T-cell (primary cell): ENCODE data around the gene EML4. TPM values are rescaled to one million over a fixed set of nuclear protein-coding genes. Genes with fewer than 3 reads are reported as not detected.

Experiments used
- ATAC-seq, 4 experiments: fragments of 200-7000 bp in 3 of 4; fragments of 150-1000 bp in 1 of 4; cut with Tn5 transposase; replicated peaks in 1 of 4; 1 replicate in 3 of 4; 2 replicates in 1 of 4; pipeline ENCODE4 v1.10.0; 2021; ENCODE audit warnings: moderate library complexity in 3 of 4, mild to moderate bottlenecking in 2 of 4, moderate number of reproducible peaks in 1 of 4
- CTCF ChIA-PET, 2 donors: fragments of 300-600 bp; sonication (Branson Sonifier 250); formaldehyde crosslinking; loops; one replicate each; lab custom pipeline; 2022; ENCODE audit warnings: antibody characterized with exemption in 2 of 2; lab: Charles Lee
- POLR2A ChIA-PET, 2 donors: fragments of 300-600 bp; sonication (Branson Sonifier 250); formaldehyde crosslinking; loops; one replicate each; lab custom pipeline; 2022; ENCODE audit warnings: antibody characterized with exemption in 2 of 2; lab: Charles Lee
- DNase-seq, 35 experiments: peaks; one replicate each; pipeline versions ENCODE4 v3.0.0 to v3.0.0-alpha.2; 2013 to 2023
- H3K27ac ChIP-seq: one replicate; pipeline ENCODE4 v1.5.1; 2013; ENCODE audit warnings: low read length
- H3K27me3 ChIP-seq, 2 experiments: replicated peaks in 1 of 2; 1 replicate in 1 of 2; 2 replicates in 1 of 2; pipeline versions ENCODE4 v1.6.1 to v1.7.0; 2013; ENCODE audit warnings: low read length in 1 of 2, mixed read lengths in 1 of 2; ENCODE audit not compliant: control insufficient read depth in 2 of 2, insufficient read depth in 2 of 2; ENCODE audit errors: extremely low read depth in 1 of 2
- H3K36me3 ChIP-seq, 2 donors: 1 replicate in 1 of 2; 2 replicates in 1 of 2; pipeline versions ENCODE4 v1.6.1 to v1.7.0; 2013; ENCODE audit warnings: low read length in 1 of 2; ENCODE audit not compliant: control insufficient read depth in 2 of 2, insufficient read depth in 1 of 2; ENCODE audit errors: extremely low read depth in 1 of 2
- H3K4me1 ChIP-seq, 2 experiments: 1 replicate in 1 of 2; 2 replicates in 1 of 2; pipeline versions ENCODE4 v1.6.1 to v1.7.0; 2013; ENCODE audit warnings: low read length in 2 of 2, mixed read lengths in 1 of 2; ENCODE audit not compliant: insufficient read depth in 2 of 2, control insufficient read depth in 1 of 2; ENCODE audit errors: extremely low read depth in 1 of 2
- H3K4me3 ChIP-seq, 2 donors: 1 replicate in 1 of 2; 2 replicates in 1 of 2; pipeline versions ENCODE4 v1.5.1 to v1.7.0; 2013; ENCODE audit warnings: mild to moderate bottlenecking in 2 of 2, low read length in 1 of 2, moderate library complexity in 1 of 2; ENCODE audit not compliant: control insufficient read depth in 1 of 2; ENCODE audit errors: extremely low read depth in 1 of 2
- H3K9me3 ChIP-seq: 2 replicates; pipeline ENCODE4 v1.7.0; 2013
- H3K27ac Mint-ChIP-seq, 2 donors: one replicate each; pipeline ENCODE4 v1.8.0; 2020 to 2021; ENCODE audit warnings: mild to moderate bottlenecking in 2 of 2, mixed read lengths in 2 of 2
- H3K27me3 Mint-ChIP-seq, 2 donors: one replicate each; pipeline ENCODE4 v1.8.0; 2021 to 2022; ENCODE audit warnings: mixed read lengths in 2 of 2
- H3K36me3 Mint-ChIP-seq: one replicate; pipeline ENCODE4 v1.8.0; 2021; ENCODE audit warnings: mixed read lengths
- H3K4me1 Mint-ChIP-seq, 3 donors: one replicate each; pipeline ENCODE4 v1.8.0; 2020 to 2022; ENCODE audit warnings: mixed read lengths in 3 of 3, mild to moderate bottlenecking in 1 of 3
- H3K4me3 Mint-ChIP-seq, 3 donors: one replicate each; pipeline ENCODE4 v1.8.0; 2020 to 2022; ENCODE audit warnings: mild to moderate bottlenecking in 3 of 3, mixed read lengths in 3 of 3, moderate library complexity in 3 of 3
- H3K9me3 Mint-ChIP-seq, 3 donors: one replicate each; pipeline ENCODE4 v1.8.0; 2020 to 2022; ENCODE audit warnings: mixed read lengths in 3 of 3
- WGBS: methylation state at CpG from one replicate; pipeline ENCODE4 v1.1.5; 2013; ENCODE audit warnings: missing lambda C conversion rate; ENCODE audit not compliant: insufficient coverage; 5-methylcytosine and 5-hydroxymethylcytosine counted together
- total RNA-seq, 35 experiments: library from RNA in 6 of 35; stranded (reverse) in 6 of 35; fragments of 120-200 nt in 1 of 35; gene quantifications; one replicate each; pipeline versions ENCODE4 v1.2.1 to v1.2.4 and lab custom pipeline; 2013 to 2026

EML4 gene
- total RNA-seq, 5 donors from 2014 or later (not counting 1 experiment from before 2014, with no cell fraction given): 101 to 223 (median 123) TPM

DNA sequence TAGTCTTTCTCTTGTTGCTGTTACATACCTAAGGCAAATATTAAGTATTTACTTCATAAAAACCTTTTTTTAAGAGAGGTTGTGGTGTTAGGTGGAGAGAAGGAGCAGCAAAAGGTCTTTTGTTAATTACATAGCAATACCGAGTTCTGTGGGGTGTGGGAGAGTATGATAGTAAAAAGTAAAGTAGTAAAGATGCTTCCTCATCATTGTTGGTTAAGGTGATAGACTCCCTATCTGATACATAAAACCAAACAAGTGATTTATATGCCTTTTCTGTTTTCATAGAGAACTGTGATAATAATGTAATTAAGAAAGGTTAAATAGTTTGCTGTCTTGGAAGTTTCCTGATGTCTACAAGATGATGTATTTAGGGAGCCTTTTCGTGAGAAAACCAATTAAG, 75.4 kb downstream of the EML4 start:
- Mint-ChIP-seq H3K4me1 (peaks cover 70 to 75% (median 72%) of the 10 kb centered on the region in 3 donors), H3K27ac (peak overlapping the region; percentile 69 to 80), H3K36me3 (peaks cover 19% of the 10 kb centered on the region), H3K27me3 (no peaks in the 10 kb centered on the region), H3K9me3 (no peaks in the 10 kb centered on the region), H3K4me3 (no peak overlapping the region)
- ChIA-PET CTCF (interaction anchor here in 1 of 2 donors (0.5 kb wide), 1 partner anchor 428 kb away, joined by 4 read pairs; no protein-coding TSS in a partner anchor), POLR2A (interaction anchor here in 1 of 2 donors (0.6 kb wide), 1 partner anchor 23 kb away, joined by 5 read pairs; no protein-coding TSS in a partner anchor)
- H3K27me3 ChIP-seq: no peaks in the 10 kb centered on the region
- peaks cover 5 to 15% of the 10 kb centered on the region in 2 donors for H3K36me3 ChIP-seq
- peak overlapping the region; percentile 13 for H3K27ac ChIP-seq
- ATAC-seq (peak in 1 of 4 experiments; percentile 35), DNase-seq (no peak)
- H3K9me3 ChIP-seq: no peaks in the 10 kb centered on the region
- no peak overlapping the region for H3K4me3 ChIP-seq
- WGBS: no CpG with 5 or more reads among the region's 2 CpGs
- H3K4me1 ChIP-seq: peaks cover 2 to 9% of the 10 kb centered on the region in 2 experiments

DNA sequence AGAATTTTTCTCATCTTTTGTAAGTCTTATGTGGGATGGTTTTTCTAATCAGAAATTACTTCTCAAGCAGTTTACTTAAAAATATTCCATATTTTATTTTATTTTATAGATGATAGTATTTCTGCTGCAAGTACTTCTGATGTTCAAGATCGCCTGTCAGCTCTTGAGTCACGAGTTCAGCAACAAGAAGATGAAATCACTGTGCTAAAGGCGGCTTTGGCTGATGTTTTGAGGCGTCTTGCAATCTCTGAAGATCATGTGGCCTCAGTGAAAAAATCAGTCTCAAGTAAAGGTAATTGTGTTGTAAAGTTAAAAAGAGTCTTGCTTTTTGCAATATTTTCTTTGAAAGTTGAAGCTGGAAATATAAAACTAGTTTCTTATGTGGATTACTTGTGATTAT, 76.2 kb downstream of the EML4 start:
- Mint-ChIP-seq H3K27me3 (no peaks in the 10 kb centered on the region), H3K36me3 (peaks cover 28% of the 10 kb centered on the region), H3K27ac (peak overlapping the region in 1 of 2 donors; percentile 61), H3K4me1 (peaks cover 70 to 75% (median 72%) of the 10 kb centered on the region in 3 donors), H3K4me3 (no peak overlapping the region), H3K9me3 (no peaks in the 10 kb centered on the region)
- Histone ChIP-seq H3K27me3 (no peaks in the 10 kb centered on the region), H3K4me1 (peaks cover 2 to 10% of the 10 kb centered on the region in 2 experiments), H3K9me3 (no peaks in the 10 kb centered on the region), H3K36me3 (peaks cover 5 to 15% of the 10 kb centered on the region in 2 donors), H3K27ac (no peak overlapping the region), H3K4me3 (no peak overlapping the region)
- ChIA-PET CTCF (interaction anchor here (0.6 to 0.7 kb wide), 2 partner anchors 63 to 66 kb away, joined by 3 read pairs; no protein-coding TSS in a partner anchor), POLR2A (no interaction called here)
- ATAC-seq (no peak), DNase-seq (no peak)
- 100% methylated on average over 4 of the region's 4 CpGs for WGBS

DNA sequence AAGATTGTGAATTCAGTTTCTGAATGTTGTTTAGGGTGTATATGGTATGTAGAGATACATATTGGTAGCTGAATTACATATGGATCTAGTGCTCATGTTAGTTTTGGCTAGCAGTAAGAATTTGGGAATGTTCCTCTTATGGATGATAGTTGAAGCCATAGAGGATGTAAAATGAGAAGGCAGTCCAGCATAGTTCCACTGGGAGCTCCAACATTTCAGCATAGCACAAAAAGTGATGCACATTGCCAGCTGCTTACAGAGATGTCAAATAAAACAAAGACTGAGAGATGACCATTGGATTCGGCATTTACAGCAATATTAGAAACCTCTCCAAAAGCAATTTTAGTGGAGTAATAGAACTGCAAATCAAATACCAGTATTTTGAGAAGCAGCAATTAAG, 77.4 kb downstream of the EML4 start:
- H3K4me1 ChIP-seq: peaks cover 2 to 11% of the 10 kb centered on the region in 2 experiments
- H3K36me3 Mint-ChIP-seq: peaks cover 35% of the 10 kb centered on the region
- ChIA-PET POLR2A (no interaction called here), CTCF (interaction anchor here in 1 of 2 donors (1.3 kb wide), 1 partner anchor 85 kb away, joined by 3 read pairs; no protein-coding TSS in a partner anchor)
- no peaks in the 10 kb centered on the region for H3K9me3 ChIP-seq
- peaks cover 68 to 75% (median 70%) of the 10 kb centered on the region in 3 donors for H3K4me1 Mint-ChIP-seq
- no peaks in the 10 kb centered on the region for H3K9me3 Mint-ChIP-seq
- H3K27ac Mint-ChIP-seq: no peak overlapping the region
- no peak for ATAC-seq
- no peak for DNase-seq
- peaks cover 5 to 15% of the 10 kb centered on the region in 2 donors for H3K36me3 ChIP-seq
- H3K27me3 ChIP-seq: no peaks in the 10 kb centered on the region
- no CpG with 5 or more reads among the region's 1 CpG for WGBS
- no peaks in the 10 kb centered on the region for H3K27me3 Mint-ChIP-seq
- H3K27ac ChIP-seq: no peak overlapping the region
- no peak overlapping the region for H3K4me3 ChIP-seq
- H3K4me3 Mint-ChIP-seq: no peak overlapping the region

DNA sequence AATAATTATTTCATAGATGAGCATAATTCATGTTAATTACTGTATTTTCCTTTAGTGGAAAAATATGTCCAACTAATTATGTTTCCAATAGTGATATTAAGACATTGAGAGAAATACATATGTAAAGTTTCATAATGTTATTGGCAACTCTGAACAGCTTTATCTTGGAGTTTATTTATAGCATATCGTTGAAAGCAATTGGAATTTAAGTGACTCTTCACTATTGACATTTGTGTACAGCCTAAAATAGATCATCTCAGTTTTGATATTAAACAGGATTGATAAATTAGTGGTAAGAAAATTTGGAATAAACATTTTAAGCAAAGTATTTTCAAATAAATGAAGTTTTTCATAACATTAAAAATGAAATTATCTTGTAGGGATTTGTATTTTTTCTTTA, 79.7 kb downstream of the EML4 start:
- WGBS: no CpG with 5 or more reads among the region's 1 CpG
- H3K36me3 Mint-ChIP-seq: peaks cover 52% of the 10 kb centered on the region
- no peak for DNase-seq
- peaks cover 68 to 75% (median 70%) of the 10 kb centered on the region in 3 donors for H3K4me1 Mint-ChIP-seq
- POLR2A ChIA-PET: no interaction called here
- H3K4me1 ChIP-seq: peaks cover 3 to 10% of the 10 kb centered on the region in 2 experiments
- peaks cover 3% of the 10 kb centered on the region for H3K9me3 ChIP-seq
- H3K27me3 ChIP-seq: no peaks in the 10 kb centered on the region
- H3K27me3 Mint-ChIP-seq: no peaks in the 10 kb centered on the region
- no peak for ATAC-seq
- H3K4me3 Mint-ChIP-seq: no peak overlapping the region
- CTCF ChIA-PET: interaction anchor here in 1 of 2 donors (1.1 to 1.4 kb wide), 2 partner anchors 133 to 153 kb away, joined by 3 to 7 read pairs; no protein-coding TSS in a partner anchor
- H3K4me3 ChIP-seq: no peak overlapping the region
- no peak overlapping the region for H3K27ac Mint-ChIP-seq
- H3K27ac ChIP-seq: no peak overlapping the region
- no peaks in the 10 kb centered on the region for H3K9me3 Mint-ChIP-seq
- H3K36me3 ChIP-seq: peaks cover 5 to 15% of the 10 kb centered on the region in 2 donors

DNA sequence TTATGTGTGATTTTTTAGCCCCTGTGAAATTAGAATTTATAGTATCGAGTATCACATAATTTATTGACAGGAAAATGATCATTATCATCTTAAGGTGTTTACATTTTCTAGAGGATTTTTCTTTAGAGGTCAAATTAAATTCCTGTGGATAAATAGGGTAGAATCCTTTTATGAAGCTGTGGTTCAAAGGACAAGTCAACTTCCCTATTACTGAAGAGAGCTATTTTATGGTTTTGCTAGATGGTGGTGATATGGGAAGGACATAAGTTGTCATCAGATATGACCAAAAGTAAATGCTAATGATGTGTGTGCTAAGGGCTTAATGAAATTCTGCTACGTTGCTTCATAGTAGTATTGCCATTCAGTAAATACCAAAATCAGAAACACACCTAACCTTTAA, 80.1 kb downstream of the EML4 start:
- peak overlapping the region in 1 of 2 donors; percentile 41 for H3K27ac Mint-ChIP-seq
- ChIA-PET POLR2A (interaction anchor here in 1 of 2 donors (0.6 kb wide), 1 partner anchor 159 kb away, joined by 3 read pairs; no protein-coding TSS in a partner anchor), CTCF (interaction anchor here in 1 of 2 donors (1.1 kb wide), 1 partner anchor 162 kb away, joined by 3 read pairs; no protein-coding TSS in a partner anchor)
- peaks cover 56% of the 10 kb centered on the region for H3K36me3 Mint-ChIP-seq
- Histone ChIP-seq H3K27me3 (no peaks in the 10 kb centered on the region), H3K36me3 (peaks cover 5 to 15% of the 10 kb centered on the region in 2 donors), H3K4me3 (no peak overlapping the region), H3K27ac (no peak overlapping the region), H3K9me3 (peaks cover 3% of the 10 kb centered on the region), H3K4me1 (peaks cover 3 to 10% of the 10 kb centered on the region in 2 experiments)
- no peak for ATAC-seq
- no peak overlapping the region for H3K4me3 Mint-ChIP-seq
- H3K9me3 Mint-ChIP-seq: no peaks in the 10 kb centered on the region
- no peaks in the 10 kb centered on the region for H3K27me3 Mint-ChIP-seq
- no peak for DNase-seq
- no CpG with 5 or more reads among the region's 2 CpGs for WGBS
- peaks cover 69 to 76% (median 72%) of the 10 kb centered on the region in 3 donors for H3K4me1 Mint-ChIP-seq

DNA sequence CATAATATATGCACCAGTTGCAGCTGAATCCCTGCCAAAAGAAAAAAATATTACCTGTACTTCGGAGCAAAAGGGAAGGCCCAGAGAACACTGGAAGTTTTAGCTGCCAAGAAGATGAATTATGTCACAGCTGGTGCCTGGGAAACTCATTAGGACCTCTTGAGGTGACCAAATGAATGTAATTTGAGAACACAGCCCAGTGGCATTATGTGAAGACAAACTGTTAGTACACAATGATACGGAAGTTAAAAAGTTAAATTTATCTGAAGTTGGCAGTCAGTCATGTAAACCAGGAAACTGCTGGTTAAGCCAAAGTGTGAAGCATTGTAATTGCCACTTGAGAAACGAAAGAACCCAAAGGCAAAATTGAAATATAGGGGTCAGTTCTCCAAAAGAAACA, 80.7 kb downstream of the EML4 start:
- POLR2A ChIA-PET: interaction anchor here (0.5 to 0.6 kb wide), 2 partner anchors 14 to 160 kb away, joined by 3 to 6 read pairs; no protein-coding TSS in a partner anchor
- H3K4me3 Mint-ChIP-seq: no peak overlapping the region
- DNase-seq (no peak), ATAC-seq (no peak)
- no peak overlapping the region for H3K27ac ChIP-seq
- peak overlapping the region; percentile 40 to 60 for H3K27ac Mint-ChIP-seq
- 66% methylated on average over 3 of the region's 3 CpGs for WGBS
- H3K9me3 Mint-ChIP-seq: no peaks in the 10 kb centered on the region
- no peak overlapping the region for H3K4me3 ChIP-seq
- CTCF ChIA-PET: interaction anchor here (0.6 to 1.1 kb wide), 2 partner anchors 40 to 163 kb away, joined by 3 to 5 read pairs; no protein-coding TSS in a partner anchor
- peaks cover 62% of the 10 kb centered on the region for H3K36me3 Mint-ChIP-seq
- peaks cover 3% of the 10 kb centered on the region for H3K9me3 ChIP-seq
- peaks cover 5 to 15% of the 10 kb centered on the region in 2 donors for H3K36me3 ChIP-seq
- no peaks in the 10 kb centered on the region for H3K27me3 Mint-ChIP-seq
- H3K4me1 ChIP-seq: peaks cover 3 to 10% of the 10 kb centered on the region in 2 experiments
- H3K4me1 Mint-ChIP-seq: peaks cover 70 to 77% (median 73%) of the 10 kb centered on the region in 3 donors
- no peaks in the 10 kb centered on the region for H3K27me3 ChIP-seq
